IMR-90 (cell line): ENCODE data around the gene EZR. TPM values are rescaled to one million over a fixed set of nuclear protein-coding genes. Genes with fewer than 3 reads are reported as not detected.

Experiments
- ATAC-seq: fragments of 200-7000 bp; cut with Tn5 transposase; 2 replicates; pipeline ENCODE4 v1.9.1; 2020; ENCODE audit warnings: low read depth, mild to moderate bottlenecking, moderate library complexity
- BruUV-seq: library from RNA; stranded (reverse); fragments of 400-500 nt; replicated peaks from 2 replicates; lab custom pipeline; 2021; lab: Mats Ljungman, UMichigan
- CTCF ChIA-PET: fragments of 300-600 bp; formaldehyde crosslinking; extraction: SDS; loops from one replicate; lab custom pipeline; 2021; ENCODE audit warnings: antibody characterized with exemption; lab: Yijun Ruan, JAX
- POLR2A ChIA-PET: fragments of 300-600 bp; sonication (Branson Sonifier 250); formaldehyde crosslinking; loops from one replicate; lab custom pipeline; 2022; ENCODE audit warnings: antibody characterized with exemption; ENCODE audit not compliant: unreplicated experiment; lab: Charles Lee
- DNase-seq: peaks from one replicate; pipeline ENCODE4 v3.0.0; 2013
- H2AFZ ChIP-seq: replicated peaks from 2 replicates; pipeline ENCODE3; 2013; ENCODE audit warnings: low read length, mild to moderate bottlenecking; ENCODE audit not compliant: poor library complexity
- H2AK5ac ChIP-seq: 2 replicates; pipeline ENCODE4 v1.6.1; 2013; ENCODE audit warnings: low read depth, low read length, inconsistent platforms
- H2AK9ac ChIP-seq: replicated peaks from 2 replicates; pipeline ENCODE3; 2013; ENCODE audit warnings: mild to moderate bottlenecking, low read depth, low read length, moderate library complexity; ENCODE audit not compliant: poor library complexity
- H2BK120ac ChIP-seq: 2 replicates; pipeline ENCODE4 v1.6.1; 2013; ENCODE audit warnings: low read depth, low read length, inconsistent platforms
- H2BK15ac ChIP-seq: 3 replicates; pipeline ENCODE4 v1.6.1; 2013; ENCODE audit warnings: low read depth, low read length, inconsistent platforms
- H2BK20ac ChIP-seq: 2 replicates; pipeline ENCODE4 v1.6.1; 2013; ENCODE audit warnings: low read depth, mild to moderate bottlenecking, inconsistent platforms, low read length, moderate library complexity
- H2BK5ac ChIP-seq: 2 replicates; pipeline ENCODE4 v1.6.1; 2013; ENCODE audit warnings: mild to moderate bottlenecking, low read depth, low read length, inconsistent platforms; ENCODE audit not compliant: poor library complexity, severe bottlenecking
- H3K14ac ChIP-seq: replicated peaks from 2 replicates; pipeline ENCODE4 v1.6.1; 2013; ENCODE audit warnings: low read depth, low read length, inconsistent platforms
- H3K18ac ChIP-seq: 2 replicates; pipeline ENCODE4 v1.6.1; 2013; ENCODE audit warnings: low read depth, low read length, control low read depth
- H3K23ac ChIP-seq: 2 replicates; pipeline ENCODE4 v1.6.1; 2013; ENCODE audit warnings: low read depth, low read length, inconsistent platforms
- H3K27ac ChIP-seq: 2 replicates; pipeline ENCODE4 v1.5.1; 2013; ENCODE audit warnings: mild to moderate bottlenecking, control low read depth, low read length; ENCODE audit not compliant: insufficient read depth
- H3K27me3 ChIP-seq: 2 replicates; pipeline ENCODE4 v1.6.1; 2013; ENCODE audit warnings: low read length; ENCODE audit not compliant: control insufficient read depth, insufficient read depth
- H3K36me3 ChIP-seq: 2 replicates; pipeline ENCODE4 v1.6.1; 2013; ENCODE audit warnings: low read length, mixed read lengths; ENCODE audit not compliant: control insufficient read depth, insufficient read depth
- H3K4ac ChIP-seq: 2 replicates; pipeline ENCODE4 v1.6.1; 2013; ENCODE audit warnings: low read depth, low read length, inconsistent platforms
- H3K4me1 ChIP-seq: 2 replicates; pipeline ENCODE4 v1.6.1; 2013; ENCODE audit warnings: low read length, mixed read lengths; ENCODE audit not compliant: control insufficient read depth, insufficient read depth
- H3K4me2 ChIP-seq: 2 replicates; pipeline ENCODE4 v1.6.1; 2013; ENCODE audit warnings: low read depth, mild to moderate bottlenecking, control low read depth, low read length, moderate library complexity
- H3K4me3 ChIP-seq: 2 replicates; pipeline ENCODE4 v1.5.1; 2013; ENCODE audit warnings: low read depth, mild to moderate bottlenecking, control low read depth, low read length, moderate library complexity; ENCODE audit not compliant: insufficient read depth
- H3K56ac ChIP-seq: 2 replicates; pipeline ENCODE4 v1.6.1; 2013; ENCODE audit warnings: low read length, inconsistent platforms; ENCODE audit not compliant: insufficient read depth; ENCODE audit errors: extremely low read depth
- H3K79me1 ChIP-seq, 2 experiments: 2 replicates each; pipeline ENCODE4 v1.6.1; 2013; ENCODE audit warnings: low read length in 2 of 2, inconsistent platforms in 1 of 2, low read depth in 1 of 2
- H3K9ac ChIP-seq: 2 replicates; pipeline ENCODE4 v1.6.1; 2013; ENCODE audit warnings: low read depth, low read length, control low read depth
- H3K9me1 ChIP-seq: 2 replicates; pipeline ENCODE4 v1.6.1; 2013; ENCODE audit warnings: low read length, inconsistent platforms; ENCODE audit not compliant: insufficient read depth
- H3K9me3 ChIP-seq: 2 replicates; pipeline ENCODE4 v1.6.1; 2013; ENCODE audit warnings: low read length; ENCODE audit not compliant: control insufficient read depth, insufficient read depth
- H4K20me1 ChIP-seq: 2 replicates; pipeline ENCODE4 v1.6.1; 2013; ENCODE audit warnings: low read length, inconsistent platforms; ENCODE audit not compliant: insufficient read depth
- H4K5ac ChIP-seq: 2 replicates; pipeline ENCODE4 v1.6.1; 2013; ENCODE audit warnings: mild to moderate bottlenecking, low read depth, low read length, control low read depth
- H4K8ac ChIP-seq, 2 experiments: 2 replicates each; pipeline ENCODE4 v1.6.1; 2013; ENCODE audit warnings: low read depth in 2 of 2, low read length in 2 of 2, control low read depth in 1 of 2, inconsistent platforms in 1 of 2
- H4K91ac ChIP-seq: 2 replicates; pipeline ENCODE4 v1.6.1; 2013; ENCODE audit warnings: low read depth, low read length, inconsistent platforms; ENCODE audit not compliant: insufficient read depth
- BHLHE40 ChIP-seq: fragments of 150-350 bp; IDR thresholded peaks from 2 replicates; pipeline ENCODE4 v1.6.1; 2016; ENCODE audit warnings: mild to moderate bottlenecking, low read depth, low read length
- CEBPB ChIP-seq: IDR thresholded peaks from 2 replicates; pipeline ENCODE4 v1.6.1; 2012; ENCODE audit warnings: low read depth, low read length, improper control_type of control experiment
- CHD1 ChIP-seq: IDR thresholded peaks from 2 replicates; pipeline ENCODE4 v1.6.1; 2012; ENCODE audit warnings: low read depth, low read length, improper control_type of control experiment
- CTCF ChIP-seq: conservative IDR thresholded peaks from 2 replicates; pipeline ENCODE4 v1.5.1; 2012; ENCODE audit warnings: mild to moderate bottlenecking, low read depth, low read length, improper control_type of control experiment
- FOS ChIP-seq: fragments of 150-350 bp; IDR thresholded peaks from 2 replicates; pipeline ENCODE4 v1.6.1; 2016; ENCODE audit warnings: low read depth, low read length
- MAFK ChIP-seq: IDR thresholded peaks from 2 replicates; pipeline ENCODE4 v1.6.1; 2012; ENCODE audit warnings: low read depth, low read length, improper control_type of control experiment
- MAZ ChIP-seq: IDR thresholded peaks from 2 replicates; pipeline ENCODE4 v1.6.1; 2012; ENCODE audit warnings: low read depth, mild to moderate bottlenecking, low read length, improper control_type of control experiment, moderate library complexity, borderline replicate concordance
- MXI1 ChIP-seq: IDR thresholded peaks from 2 replicates; pipeline ENCODE4 v1.6.1; 2012; ENCODE audit warnings: low read depth, mild to moderate bottlenecking, low read length, moderate library complexity, borderline replicate concordance
- RAD21 ChIP-seq: IDR thresholded peaks from 2 replicates; pipeline ENCODE4 v1.6.1; 2012; ENCODE audit warnings: low read length, improper control_type of control experiment
- RCOR1 ChIP-seq: IDR thresholded peaks from 2 replicates; pipeline ENCODE4 v1.6.1; 2012; ENCODE audit warnings: mild to moderate bottlenecking, low read length, improper control_type of control experiment; ENCODE audit not compliant: insufficient replicate concordance
- RFX5 ChIP-seq: IDR thresholded peaks from 2 replicates; pipeline ENCODE4 v1.8.0; 2012; ENCODE audit warnings: low read depth, mild to moderate bottlenecking, low read length, moderate library complexity
- SMC3 ChIP-seq: fragments of 150-350 bp; IDR thresholded peaks from 2 replicates; pipeline ENCODE4 v1.6.1; 2016; ENCODE audit warnings: low read depth, mild to moderate bottlenecking, antibody characterized with exemption, low read length, moderate library complexity
- USF2 ChIP-seq: fragments of 150-350 bp; IDR thresholded peaks from 2 replicates; pipeline ENCODE4 v1.6.1; 2017; ENCODE audit warnings: mild to moderate bottlenecking, antibody characterized with exemption, low read length, low read depth
- WGBS, 2 experiments: methylation state at CpG; one replicate each; pipeline versions ENCODE4 v1.1.5 to v1.1.7; 2013; ENCODE audit warnings: missing lambda C conversion rate in 2 of 2; ENCODE audit not compliant: insufficient read length in 1 of 2; ENCODE audit errors: extremely low coverage in 2 of 2; 5-methylcytosine and 5-hydroxymethylcytosine counted together
- dilution Hi-C: fragments of 300-500 bp; cut with HindIII; formaldehyde crosslinking; loops from one replicate; pipeline ENCODE4 v1.14.3; 2018; ENCODE audit warnings: low sequenced_read_pairs; ENCODE audit not compliant: unreplicated experiment
- in situ Hi-C: fragments of 300-500 bp; cut with MboI; formaldehyde crosslinking; loops from 3 replicates; pipeline ENCODE4 v1.14.3; 2019; ENCODE audit warnings: low sequenced_read_pairs, inconsistent platforms, mixed read lengths
- intact Hi-C: fragments of 100-400 bp; cut with micrococcal nuclease; formaldehyde crosslinking; loops from 2 replicates; pipeline ENCODE4 v1.10.0; 2022
- polyA plus RNA-seq, 3 experiments: library from polyadenylated mRNA; depleted of rRNA; stranded (reverse); fragments of >200 nt; gene quantifications; 2 replicates each; pipeline ENCODE4 v1.2.3, GENCODE V29; 2012; ENCODE audit warnings: low replicate concordance in 1 of 3
- total RNA-seq: library from RNA; depleted of rRNA; stranded (reverse); fragments of >200 nt; gene quantifications from 2 replicates; pipeline ENCODE4 v1.2.3, GENCODE V29; 2012

The EZR gene
- total and polyA plus RNA-seq, 2 of the 4 experiments (the other 2 are of a cell fraction), result 83.8 to 145 TPM

GRCh38 chr6:158830736-158831135 is 11.6 kb upstream of the EZR start:
- Histone ChIP-seq H3K23ac (no peak overlapping the region), H2AFZ (no peak overlapping the region), H3K4me2 (no peak overlapping the region), H3K9ac (no peak overlapping the region), H3K56ac (no peak overlapping the region), H3K4me3 (no peak overlapping the region), H2BK20ac (no peak overlapping the region), H3K14ac (no peak overlapping the region; the same call in 1 of the 2 replicates), H3K79me1 (no peaks in the 10 kb centered on the region), H3K9me1 (peaks cover 7% of the 10 kb centered on the region), H4K5ac (no peak overlapping the region), H3K27me3 (no peaks in the 10 kb centered on the region), H2BK15ac (no peak overlapping the region), H4K20me1 (no peaks in the 10 kb centered on the region), H3K4me1 (peaks cover 3% of the 10 kb centered on the region; the same call in 1 of the 2 replicates), H2AK9ac (no peak overlapping the region), H3K36me3 (no peaks in the 10 kb centered on the region), H3K4ac (no peak overlapping the region), H4K91ac (no peak overlapping the region), H3K9me3 (no peaks in the 10 kb centered on the region), H4K8ac (no peak overlapping the region), H3K27ac (no peak overlapping the region), H3K18ac (no peak overlapping the region), H2BK5ac (no peak overlapping the region), H2BK120ac (no peak overlapping the region), H2AK5ac (no peak overlapping the region)
- CTCF ChIA-PET, result no interaction called here
- no TSS peak for BruUV-seq
- intact Hi-C loops (no loop called here), dilution Hi-C loops (no loop called here), in situ Hi-C loops (no loop called here)
- no CpG with 5 or more reads among the region's 13 CpGs for WGBS, 2 experiments
- DNase-seq (no peak), ATAC-seq (no peak)
- POLR2A ChIA-PET, result no interaction called here
- TF ChIP-seq BHLHE40 (no peak), CHD1 (no peak), RCOR1 (no peak), CTCF (no peak), SMC3 (no peak), USF2 (no peak), MAZ (no peak), FOS (no peak), RFX5 (no peak), MXI1 (no peak), RAD21 (no peak), CEBPB (no peak), MAFK (no peak)
